GM12878 (cell line): ENCODE data around the gene PRMT3. TPM values are rescaled to one million over a fixed set of nuclear protein-coding genes. Genes with fewer than 3 reads are reported as not detected.
A peak's percentile ranks its signal among the peaks of the same experiment; 100 is the strongest.

Source experiments
- BCL11A ChIP-seq: IDR thresholded peaks from 2 replicates; pipeline ENCODE4 v1.6.1; 2011; ENCODE audit warnings: low read depth, low read length
- BHLHE40 ChIP-seq, 2 experiments: fragments of 450-650 bp in 1 of 2; IDR thresholded peaks; 2 replicates each; pipeline ENCODE4 v1.6.1; 2011 to 2017; ENCODE audit warnings: low read depth in 2 of 2, borderline replicate concordance in 1 of 2, improper control_type of control experiment in 1 of 2, low read length in 1 of 2, mild to moderate bottlenecking in 1 of 2
- CBFB ChIP-seq: IDR thresholded peaks from 2 replicates; pipeline ENCODE4 v1.6.1; 2016; ENCODE audit warnings: antibody characterized with exemption, low read depth
- CBX3 ChIP-seq: fragments of 200-600 bp; sonication (generic); IDR thresholded peaks from 2 replicates; pipeline ENCODE4 v1.6.1; 2016; ENCODE audit warnings: low read depth, borderline replicate concordance
- CREM ChIP-seq: IDR thresholded peaks from 2 replicates; pipeline ENCODE4 v1.6.1; 2014; ENCODE audit warnings: antibody characterized with exemption, low read depth
- DPF2 ChIP-seq: fragments of 450-650 bp; IDR thresholded peaks from 2 replicates; pipeline ENCODE4 v1.6.1; 2017; ENCODE audit warnings: mild to moderate bottlenecking
- ETV6 ChIP-seq, 2 experiments: fragments of 450-650 bp in 1 of 2; IDR thresholded peaks in 1 of 2; conservative IDR thresholded peaks in 1 of 2; 2 replicates each; pipeline ENCODE4 v1.6.1; 2014; ENCODE audit warnings: antibody characterized with exemption in 1 of 2, borderline replicate concordance in 1 of 2, low read depth in 1 of 2, mild to moderate bottlenecking in 1 of 2, moderate library complexity in 1 of 2
- FOS ChIP-seq: IDR thresholded peaks from 3 replicates; pipeline ENCODE4 v1.6.1; 2011; ENCODE audit warnings: borderline replicate concordance; ENCODE audit not compliant: insufficient read length; ENCODE audit errors: extremely low read depth
- HDGF ChIP-seq: fragments of 450-650 bp; IDR thresholded peaks from 2 replicates; pipeline ENCODE4 v1.6.1; 2016; ENCODE audit warnings: antibody characterized with exemption
- IKZF1 ChIP-seq: fragments of 450-650 bp; conservative IDR thresholded peaks from 2 replicates; pipeline ENCODE4 v1.6.1; 2017; ENCODE audit warnings: antibody characterized with exemption, mild to moderate bottlenecking
- NBN ChIP-seq: fragments of 450-650 bp; IDR thresholded peaks from 2 replicates; pipeline ENCODE4 v1.6.1; 2016
- NFIC ChIP-seq: IDR thresholded peaks from 2 replicates; pipeline ENCODE4 v1.6.1; 2012; ENCODE audit warnings: low read depth, mild to moderate bottlenecking, inconsistent platforms, low read length, moderate library complexity
- PAX8 ChIP-seq: fragments of 450-650 bp; IDR thresholded peaks from 2 replicates; pipeline ENCODE4 v1.6.1; 2017; ENCODE audit warnings: mild to moderate bottlenecking, moderate library complexity
- POLR2A ChIP-seq: IDR thresholded peaks from 2 replicates; pipeline ENCODE4 v1.6.1; 2011; ENCODE audit warnings: low read depth, mild to moderate bottlenecking, low read length
- POLR2AphosphoS2 ChIP-seq: IDR thresholded peaks from 2 replicates; pipeline ENCODE4 v1.6.1; 2011; ENCODE audit warnings: low read depth, mild to moderate bottlenecking, low read length, improper control_type of control experiment, moderate library complexity
- POLR2AphosphoS5 ChIP-seq: IDR thresholded peaks from 2 replicates; pipeline ENCODE4 v1.6.1; 2011; ENCODE audit warnings: mild to moderate bottlenecking, low read length, inconsistent platforms
- RAD21 ChIP-seq: IDR thresholded peaks from 2 replicates; pipeline ENCODE4 v1.6.1; 2011; ENCODE audit warnings: mild to moderate bottlenecking, low read depth, low read length, moderate library complexity; ENCODE audit not compliant: insufficient read depth
- RB1 ChIP-seq: fragments of 450-650 bp; formaldehyde crosslinking; IDR thresholded peaks from 2 replicates; pipeline ENCODE4 v1.6.1; 2017; ENCODE audit warnings: mild to moderate bottlenecking, borderline replicate concordance
- RFX5 ChIP-seq: IDR thresholded peaks from 2 replicates; pipeline ENCODE4 v1.6.1; 2011; ENCODE audit warnings: low read depth, low read length, improper control_type of control experiment
- SREBF2 ChIP-seq: IDR thresholded peaks from 2 replicates; pipeline ENCODE4 v1.6.1; 2012; ENCODE audit warnings: mild to moderate bottlenecking, low read length
- STAT3 ChIP-seq: IDR thresholded peaks from 2 replicates; pipeline ENCODE4 v1.6.1; 2011; ENCODE audit warnings: low read depth, low read length, improper control_type of control experiment
- TARDBP ChIP-seq: IDR thresholded peaks from 2 replicates; pipeline ENCODE4 v1.6.1; 2016; ENCODE audit warnings: borderline replicate concordance
- TBL1XR1 ChIP-seq: IDR thresholded peaks from 2 replicates; pipeline ENCODE4 v1.6.1; 2012; ENCODE audit warnings: low read depth, low read length, improper control_type of control experiment
- TCF3 ChIP-seq: IDR thresholded peaks from 2 replicates; pipeline ENCODE4 v1.6.1; 2012; ENCODE audit warnings: low read depth, mild to moderate bottlenecking, low read length, borderline replicate concordance; ENCODE audit not compliant: insufficient read depth
- TCF7 ChIP-seq: IDR thresholded peaks from 2 replicates; pipeline ENCODE4 v1.6.1; 2014; ENCODE audit warnings: antibody characterized with exemption, borderline replicate concordance
- USF1 ChIP-seq: IDR thresholded peaks from 2 replicates; pipeline ENCODE4 v1.6.1; 2011; ENCODE audit warnings: borderline replicate concordance, low read depth, mild to moderate bottlenecking, moderate library complexity, mixed read lengths, low read length; ENCODE audit not compliant: insufficient read depth; ENCODE audit errors: extremely low read length
- ZBED1 ChIP-seq: IDR thresholded peaks from 2 replicates; pipeline ENCODE4 v1.6.1; 2016; ENCODE audit warnings: borderline replicate concordance
- ZBTB11 ChIP-seq: fragments of 450-650 bp; formaldehyde crosslinking; IDR thresholded peaks from 2 replicates; pipeline ENCODE4 v1.5.0; 2022; ENCODE audit warnings: mild to moderate bottlenecking, missing genetic modification characterization
- ZNF24 ChIP-seq: fragments of 450-650 bp; IDR thresholded peaks from 2 replicates; pipeline ENCODE4 v1.6.1; 2017; ENCODE audit warnings: antibody characterized with exemption, mild to moderate bottlenecking
- ZNF274 ChIP-seq: IDR thresholded peaks from one replicate; pipeline ENCODE4 v1.8.0; 2011; ENCODE audit not compliant: insufficient read length, insufficient read depth
- ZSCAN29 ChIP-seq: fragments of 450-650 bp; IDR thresholded peaks from 2 replicates; pipeline ENCODE4 v1.6.1; 2017; ENCODE audit warnings: mild to moderate bottlenecking, moderate library complexity
- polyA plus RNA-seq, 11 experiments: library from polyadenylated mRNA; depleted of rRNA in 4 of 11; unstranded in 6 of 11; stranded (reverse) in 5 of 11; fragments of >200 nt; fragmentation: Nextera tagmentation in 4 of 11; fragmentation: Illumina TruSeq in 1 of 11; extraction: Ambion mirVana in 4 of 11; extraction: Trizol in 1 of 11; gene quantifications; 1 replicate in 1 of 11; 2 replicates in 10 of 11; pipeline versions ENCODE4 v1.2.1 to v1.2.3, GENCODE V29; 2011 to 2016; ENCODE audit warnings: inconsistent platforms in 2 of 11, missing spikeins in 2 of 11, low read depth in 1 of 11
- total RNA-seq, 4 experiments: library from RNA; depleted of rRNA in 3 of 4; stranded (reverse); fragments of >200 nt in 3 of 4; fragmentation: Illumina TruSeq in 1 of 4; extraction: Trizol in 1 of 4; gene quantifications; 2 replicates each; pipeline versions ENCODE4 v1.2.1 to v1.2.3, GENCODE V29; 2013 to 2021

The PRMT3 gene
- total and polyA plus RNA-seq, 10 of the 15 experiments (the other 5 are each of a cell fraction or from before 2014, with no cell fraction given): 13.9 to 52.1 (median 27.7) TPM

GRCh38 chr11:20363500-20364340 lies 23.8 kb upstream of the PRMT3 start, which contains the start of gene HTATIP2 (continued):
- TF ChIP-seq BHLHE40 (IDR thresholded peaks at IDR 0.05; ENCODE audit: borderline replicate concordance in 1 of 2, low read depth in 2 of 2, low read length in 1 of 2): peak; percentile 81 to 92
- no peak for TF ChIP-seq NBN
- TF ChIP-seq POLR2AphosphoS5: peak; percentile 60
- peak; percentile 66; the same call in 1 of the 2 replicates for TF ChIP-seq DPF2
- no peak for TF ChIP-seq TARDBP
- TF ChIP-seq PAX8: no peak
- peak; percentile 82 for TF ChIP-seq USF1
- no peak for TF ChIP-seq ZBED1
- no peak for TF ChIP-seq ETV6 (conservative IDR thresholded peaks at IDR 0.05 in 1 of 2, IDR thresholded peaks at IDR 0.05 in 1 of 2; ENCODE audit: borderline replicate concordance in 1 of 2, low read depth in 1 of 2)
- no peak for TF ChIP-seq SREBF2
- no peak for TF ChIP-seq ZBTB11 (CRISPR knock-in tag)
- TF ChIP-seq TBL1XR1: no peak
- TF ChIP-seq CBFB: no peak
- no peak for TF ChIP-seq ZSCAN29
- no peak for TF ChIP-seq RAD21
- TF ChIP-seq TCF7: no peak
- TF ChIP-seq BCL11A: no peak
- TF ChIP-seq ZNF24: no peak
- TF ChIP-seq POLR2AphosphoS2: no peak
- TF ChIP-seq IKZF1: peak; percentile 44; the same call in 1 of the 2 replicates
- TF ChIP-seq POLR2A: peak; percentile 90
- TF ChIP-seq RB1: 0 out of 2 replicates have a peak, but pooled peaks have one; percentile 15
- peak; percentile 31; the same call in 1 of the 2 replicates for TF ChIP-seq CREM
- TF ChIP-seq STAT3: no peak
- no peak; the same call in 1 of the 2 replicates for TF ChIP-seq HDGF
- no peak for TF ChIP-seq NFIC
- TF ChIP-seq TCF3: no peak
- TF ChIP-seq ZNF274: no peak
- TF ChIP-seq FOS: no peak
- no peak for TF ChIP-seq CBX3
- TF ChIP-seq RFX5: no peak
